SH-SY5Y (cell line): ENCODE results near the gene CENPQ.

Experiments used
- GATA2 ChIP-seq: IDR thresholded peaks from 2 replicates; pipeline ENCODE4 v1.6.1; 2011; ENCODE audit warnings: mild to moderate bottlenecking, low read depth, low read length
- GATA3 ChIP-seq: IDR thresholded peaks from 2 replicates; pipeline ENCODE4 v1.6.1; 2011; ENCODE audit warnings: low read depth, mild to moderate bottlenecking, low read length, moderate library complexity

- TF ChIP-seq GATA2: no peak
- TF ChIP-seq GATA3: no peak
These were observed 1.1 kb upstream of the CENPQ start for GRCh38 chr6:49462071-49462470.
